Esophagus squamous epithelium (tissue), 4 donors: ENCODE data around the gene IMPG1.

ENCODE experiments used
- CTCF ChIP-seq, 6 experiments: fragments of 450-650 bp in 4 of 6; fragments of 200-600 bp in 2 of 6; sonication (generic) in 2 of 6; IDR thresholded peaks; one replicate each; pipeline ENCODE4 v1.5.1; 2016 to 2019; ENCODE audit warnings: antibody characterized with exemption in 6 of 6, mild to moderate bottlenecking in 4 of 6, moderate library complexity in 4 of 6
- POLR2A ChIP-seq, 4 donors: fragments of 450-650 bp; IDR thresholded peaks; one replicate each; pipeline ENCODE4 v1.6.1; 2017; ENCODE audit warnings: antibody characterized with exemption in 4 of 4, mild to moderate bottlenecking in 4 of 4, moderate library complexity in 3 of 4

- TF ChIP-seq POLR2A (IDR thresholded peaks at IDR 0.05) (no peak), CTCF (IDR thresholded peaks at IDR 0.05) (no peak)
These were observed at the start of gene IMPG1 for GRCh38 chr6:76072562-76072961.
